Common myeloid progenitor, CD34-positive (primary cell): ENCODE measurements around the gene FNIP2.

ENCODE experiments used
- CTCF ChIA-PET: fragments of 350-600 bp; sonication (Branson Sonifier 250); formaldehyde crosslinking; loops from one replicate; lab custom pipeline; 2021; ENCODE audit warnings: antibody characterized with exemption; lab: Charles Lee
- POLR2A ChIA-PET: fragments of 350-600 bp; sonication (Branson Sonifier 250); formaldehyde crosslinking; loops from one replicate; lab custom pipeline; 2021; ENCODE audit warnings: antibody characterized with exemption; lab: Charles Lee
- DNase-seq, 3 donors: peaks; one replicate each; pipeline versions ENCODE4 v3.0.0 to v3.0.0-alpha.2; 2013
- H3K27ac ChIP-seq, 2 experiments: 1 replicate in 1 of 2; 2 replicates in 1 of 2; pipeline ENCODE4 v1.7.0; 2013; ENCODE audit warnings: inconsistent platforms in 2 of 2, low read length in 2 of 2, mild to moderate bottlenecking in 2 of 2, low read depth in 1 of 2, moderate library complexity in 1 of 2; ENCODE audit not compliant: severe bottlenecking in 2 of 2, insufficient read depth in 1 of 2, poor library complexity in 1 of 2
- H3K27me3 ChIP-seq, 5 experiments: replicated peaks in 2 of 5; 1 replicate in 3 of 5; 2 replicates in 2 of 5; pipeline versions ENCODE4 v1.6.1 to v1.7.0; 2013; ENCODE audit warnings: low read length in 4 of 5, mild to moderate bottlenecking in 2 of 5, moderate library complexity in 2 of 5, inconsistent platforms in 1 of 5; ENCODE audit not compliant: insufficient read depth in 5 of 5, control insufficient read depth in 4 of 5
- H3K36me3 ChIP-seq, 4 experiments: 1 replicate in 2 of 4; 2 replicates in 2 of 4; pipeline versions ENCODE4 v1.6.1 to v1.7.0; 2013; ENCODE audit warnings: low read length in 3 of 4, control low read depth in 1 of 4, mild to moderate bottlenecking in 1 of 4; ENCODE audit not compliant: control insufficient read depth in 4 of 4, insufficient read depth in 4 of 4
- H3K4me1 ChIP-seq, 4 experiments: 1 replicate in 3 of 4; 2 replicates in 1 of 4; pipeline versions ENCODE4 v1.6.1 to v1.7.1; 2013; ENCODE audit warnings: low read length in 3 of 4, mild to moderate bottlenecking in 3 of 4, control low read depth in 1 of 4, inconsistent platforms in 1 of 4, moderate library complexity in 1 of 4; ENCODE audit not compliant: control insufficient read depth in 4 of 4, insufficient read depth in 4 of 4; ENCODE audit errors: control extremely low read depth in 1 of 4
- H3K4me3 ChIP-seq, 7 experiments: 1 replicate in 4 of 7; 2 replicates in 3 of 7; pipeline versions ENCODE4 v1.5.1 to v1.7.0; 2013; ENCODE audit warnings: mild to moderate bottlenecking in 7 of 7, low read length in 6 of 7, moderate library complexity in 6 of 7, inconsistent platforms in 2 of 7, low read depth in 2 of 7, control low read depth in 1 of 7; ENCODE audit not compliant: insufficient read depth in 4 of 7, control insufficient read depth in 1 of 7; ENCODE audit errors: extremely low read depth in 1 of 7
- H3K9me3 ChIP-seq, 5 experiments: 1 replicate in 4 of 5; 2 replicates in 1 of 5; pipeline versions ENCODE4 v1.6.1 to v1.7.1; 2013; ENCODE audit warnings: low read length in 4 of 5, mild to moderate bottlenecking in 2 of 5, inconsistent platforms in 1 of 5, low read depth in 1 of 5, moderate library complexity in 1 of 5; ENCODE audit not compliant: control insufficient read depth in 4 of 5, insufficient read depth in 2 of 5; ENCODE audit errors: control extremely low read depth in 1 of 5
- WGBS: methylation state at CpG from one replicate; pipeline ENCODE4 v1.1.5; 2013; ENCODE audit not compliant: insufficient coverage; 5-methylcytosine and 5-hydroxymethylcytosine counted together

FNIP2 gene

DNA sequence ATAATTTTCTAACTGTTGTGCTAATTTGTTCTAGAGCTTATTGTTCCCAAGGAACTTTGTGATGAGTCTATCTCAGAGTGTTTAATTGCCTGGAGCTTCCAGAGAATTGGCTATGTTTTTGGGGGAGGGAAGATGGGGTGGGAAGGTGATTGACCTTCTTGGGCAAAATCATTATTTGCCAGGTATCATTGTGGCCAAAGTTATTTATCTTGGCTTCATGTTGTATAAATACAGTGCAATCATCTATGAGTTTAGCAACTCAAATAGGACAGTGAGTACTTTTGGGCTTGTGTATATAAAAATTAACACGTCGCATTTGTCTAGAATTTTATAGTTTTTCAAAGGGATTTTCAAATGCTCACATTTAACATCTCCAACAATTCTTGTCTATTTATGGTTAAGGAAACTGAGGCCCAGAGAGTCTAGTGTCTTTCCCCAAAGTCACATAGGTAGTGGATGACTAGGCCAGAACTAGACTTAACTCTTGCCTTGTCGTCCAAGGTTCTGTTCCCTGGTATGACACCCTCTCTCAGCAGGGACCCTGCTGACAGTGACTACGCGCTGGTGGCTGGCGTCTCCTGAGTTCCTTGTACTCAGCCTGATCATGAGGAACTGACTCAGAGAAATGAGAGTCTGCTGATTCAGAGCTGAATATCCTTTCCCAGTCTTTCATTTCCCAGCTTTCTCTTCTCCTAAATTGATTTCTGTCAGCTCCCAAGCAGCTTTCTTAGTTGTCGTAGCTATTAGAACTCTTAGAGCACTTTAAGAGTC, 27.7 kb downstream of the FNIP2 start:
- POLR2A ChIA-PET, result no interaction called here

DNA sequence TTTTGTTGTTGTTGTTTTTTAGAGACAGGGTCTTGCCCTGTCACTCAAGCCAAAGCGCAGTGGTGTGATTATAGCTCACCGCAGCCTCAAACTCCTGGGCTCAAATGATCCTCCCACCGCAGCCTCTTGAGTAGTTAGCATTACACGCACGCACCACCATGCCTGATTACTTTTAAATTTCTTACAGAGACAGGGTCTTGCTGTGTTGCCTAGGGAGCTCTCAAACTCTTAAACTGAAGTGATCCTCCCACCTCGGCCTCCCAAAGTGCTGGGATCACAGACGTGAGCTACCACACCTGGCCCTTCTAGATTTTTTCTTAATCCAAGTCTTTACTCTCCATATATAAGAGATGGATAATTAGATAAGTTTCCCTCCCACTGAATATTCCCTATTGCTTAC, 29.2 kb downstream of the FNIP2 start:
- DNase-seq, result no peak
- Histone ChIP-seq H3K9me3 (no peaks in the 10 kb centered on the region), H3K4me1 (peaks cover 0 to 3% (median 0%) of the 10 kb centered on the region in 4 experiments), H3K27me3 (no peaks in the 10 kb centered on the region), H3K36me3 (no peaks in the 10 kb centered on the region), H3K27ac (no peak overlapping the region), H3K4me3 (no peak overlapping the region)
- WGBS, result 96% methylated on average over 6 of the region's 7 CpGs
- ChIA-PET CTCF (interaction anchor here (1.5 to 2.5 kb wide), 2 partner anchors 9 to 11 kb away, joined by 4 to 7 read pairs; no protein-coding TSS in a partner anchor), POLR2A (no interaction called here)

More for the DNA sequence above, 27.7 kb downstream of the FNIP2 start:
- Histone ChIP-seq H3K27me3 (no peaks in the 10 kb centered on the region), H3K4me3 (no peak overlapping the region), H3K4me1 (peaks cover 0 to 3% (median under 1%) of the 10 kb centered on the region in 4 experiments), H3K36me3 (no peaks in the 10 kb centered on the region), H3K27ac (no peak overlapping the region), H3K9me3 (no peaks in the 10 kb centered on the region)
- 97% methylated on average over 4 of the region's 7 CpGs for WGBS
- no peak for DNase-seq
- CTCF ChIA-PET, result interaction anchor here (1.0 to 2.9 kb wide), 5 partner anchors 9 to 55 kb away, joined by 3 to 13 read pairs (median 4); no protein-coding TSS in a partner anchor

DNA sequence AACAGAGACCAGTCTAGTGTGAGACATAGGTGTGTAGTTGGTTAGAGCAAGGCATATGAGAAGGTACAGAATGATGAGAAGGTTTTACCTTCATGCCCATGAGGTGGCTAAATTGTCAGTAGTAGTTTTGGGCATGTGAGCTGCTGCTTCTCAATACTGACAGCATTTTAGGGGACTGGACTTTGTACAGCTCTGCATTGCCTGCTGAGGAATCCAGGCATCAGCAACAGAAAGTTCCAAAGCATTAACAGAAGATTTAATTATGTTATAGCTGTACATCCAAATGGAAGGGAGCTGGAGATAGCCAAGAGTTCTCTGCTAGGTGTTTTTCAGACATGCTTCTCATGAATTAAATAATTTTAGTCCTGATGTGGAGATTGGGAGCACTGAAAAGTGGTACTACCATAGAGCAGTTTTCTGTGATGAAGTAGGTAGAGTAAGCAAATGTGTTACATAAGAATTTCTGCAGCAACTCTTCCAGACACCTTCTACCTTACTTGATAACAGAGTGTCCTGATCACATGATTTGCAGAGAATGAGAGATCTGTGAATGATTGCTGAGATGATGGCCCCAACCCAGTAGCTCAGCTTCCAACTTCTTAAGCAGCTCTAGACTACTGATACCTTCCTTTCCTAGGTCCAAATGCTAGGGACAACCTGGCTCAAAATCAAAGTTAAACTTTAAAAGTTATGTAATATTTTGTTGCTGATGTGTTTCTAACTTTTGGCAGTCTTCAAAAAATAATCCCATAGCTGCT, 30.4 kb downstream of the FNIP2 start:
- ChIA-PET CTCF (interaction anchor here (0.6 to 2.5 kb wide), 3 partner anchors 10 to 17 kb away, joined by 3 to 7 read pairs (median 4); no protein-coding TSS in a partner anchor), POLR2A (interaction anchor here (0.7 kb wide), 1 partner anchor 25 kb away, joined by 3 read pairs; no protein-coding TSS in a partner anchor)
- Histone ChIP-seq H3K4me3 (no peak overlapping the region), H3K36me3 (no peaks in the 10 kb centered on the region), H3K4me1 (peaks cover 0 to 7% (median under 1%) of the 10 kb centered on the region in 4 experiments), H3K27ac (no peak overlapping the region), H3K9me3 (no peaks in the 10 kb centered on the region), H3K27me3 (no peaks in the 10 kb centered on the region)
- DNase-seq, result no peak

DNA sequence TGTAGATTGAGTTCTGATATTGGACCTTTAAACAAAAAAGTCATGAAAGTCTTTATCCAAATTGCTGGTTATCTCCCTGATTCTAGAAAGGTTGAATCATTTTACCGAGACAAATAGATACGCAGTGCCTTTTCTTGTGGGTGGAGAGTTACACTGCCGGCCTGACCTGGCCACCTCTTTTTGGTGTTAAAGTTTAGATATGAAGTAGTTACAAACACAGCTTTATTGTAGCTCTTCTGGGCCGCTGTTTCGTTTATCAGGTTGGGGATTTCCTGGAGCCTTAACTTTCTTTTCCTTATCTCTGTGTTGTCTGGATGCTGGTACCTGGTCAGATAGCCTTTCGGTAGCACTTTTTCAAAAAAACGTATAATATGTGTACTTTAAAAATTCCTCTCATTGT, 31.0 kb downstream of the FNIP2 start:
- Histone ChIP-seq H3K4me3 (no peak overlapping the region), H3K36me3 (no peaks in the 10 kb centered on the region), H3K9me3 (no peaks in the 10 kb centered on the region), H3K27me3 (no peaks in the 10 kb centered on the region), H3K4me1 (peaks cover 0 to 7% (median 3%) of the 10 kb centered on the region in 4 experiments), H3K27ac (no peak overlapping the region)
- DNase-seq, result no peak
- POLR2A ChIA-PET, result interaction anchor here (0.7 kb wide), 1 partner anchor 26 kb away, joined by 3 read pairs; no protein-coding TSS in a partner anchor
- whole genome bisulfite sequencing, result 100% methylated on average over 3 of the region's 7 CpGs
- CTCF ChIA-PET, result interaction anchor here (0.6 to 2.5 kb wide), 3 partner anchors 11 to 18 kb away, joined by 3 to 7 read pairs (median 4); no protein-coding TSS in a partner anchor

DNA sequence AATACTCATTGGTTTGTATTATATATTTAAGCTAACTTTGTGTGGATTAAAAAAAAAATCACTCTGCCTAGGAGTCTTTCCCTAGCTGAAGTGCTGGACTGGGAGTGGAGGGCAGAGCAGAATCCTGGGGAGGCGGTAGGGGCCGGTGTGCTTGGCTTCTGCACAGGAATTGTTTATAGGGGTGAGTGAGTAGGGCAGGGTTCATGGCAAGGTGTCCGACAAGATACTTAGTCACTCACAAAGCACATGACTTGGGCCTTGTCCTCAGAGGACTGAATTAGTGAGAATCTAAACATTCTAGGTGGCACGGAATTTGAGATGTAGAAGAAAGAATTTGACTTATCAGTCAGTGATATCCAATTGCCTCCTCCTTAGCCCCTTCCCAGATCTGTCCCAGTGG, 32.2 kb downstream of the FNIP2 start:
- Histone ChIP-seq H3K27ac (no peak overlapping the region), H3K9me3 (no peaks in the 10 kb centered on the region), H3K36me3 (no peaks in the 10 kb centered on the region), H3K4me3 (no peak overlapping the region), H3K4me1 (peaks cover 4 to 19% (median 11%) of the 10 kb centered on the region in 4 experiments), H3K27me3 (no peaks in the 10 kb centered on the region)
- DNase-seq, result no peak
- CTCF ChIA-PET, result interaction anchor here (1.9 kb wide), 1 partner anchor 19 kb away, joined by 5 read pairs; no protein-coding TSS in a partner anchor
- POLR2A ChIA-PET, result no interaction called here
- WGBS, result 100% methylated on average over 1 of the region's 4 CpGs

DNA sequence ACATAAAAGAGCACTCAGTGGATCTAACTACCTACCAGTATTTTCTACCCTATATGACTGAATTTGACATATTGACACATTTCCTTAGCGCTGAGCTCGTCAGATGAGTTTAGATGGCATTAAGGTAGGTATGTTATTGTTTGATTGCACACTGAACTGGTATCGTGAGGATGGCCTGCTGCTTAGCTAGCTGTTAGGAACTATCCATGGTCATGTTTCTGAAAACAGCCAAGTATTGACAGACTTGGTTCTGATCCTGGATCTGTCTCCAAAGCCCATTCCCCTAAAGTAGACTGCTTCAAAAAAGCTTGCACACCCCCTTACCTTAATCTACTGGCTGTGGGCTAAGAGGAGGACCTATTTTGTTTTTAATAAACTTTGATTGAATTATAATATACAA, 32.9 kb downstream of the FNIP2 start:
- no peaks in the 10 kb centered on the region for H3K9me3 ChIP-seq
- H3K27me3 ChIP-seq, result no peaks in the 10 kb centered on the region
- ChIA-PET CTCF (interaction anchor here (1.9 kb wide), 1 partner anchor 19 kb away, joined by 5 read pairs; no protein-coding TSS in a partner anchor), POLR2A (no interaction called here)
- WGBS, result 100% methylated on average over 2 of the region's 3 CpGs
- H3K27ac ChIP-seq, result no peak overlapping the region
- no peak overlapping the region for H3K4me3 ChIP-seq
- no peak for DNase-seq
- H3K4me1 ChIP-seq, result peaks cover 6 to 25% (median 15%) of the 10 kb centered on the region in 4 experiments
- H3K36me3 ChIP-seq, result no peaks in the 10 kb centered on the region
